ENCODE data around the gene NAA60. TPM values are rescaled to one million over a fixed set of nuclear protein-coding genes. Genes with fewer than 3 reads are reported as not detected.
"Not testable (repeated sequence)": the region's sequence is repeated elsewhere in the genome, so short reads cannot be mapped to it uniquely, and the experiment has no call there.

The NAA60 gene
- total and polyA plus RNA-seq, 3 donors from 2014 or later = 61.8 to 120 (median 99.2) TPM

DNA sequence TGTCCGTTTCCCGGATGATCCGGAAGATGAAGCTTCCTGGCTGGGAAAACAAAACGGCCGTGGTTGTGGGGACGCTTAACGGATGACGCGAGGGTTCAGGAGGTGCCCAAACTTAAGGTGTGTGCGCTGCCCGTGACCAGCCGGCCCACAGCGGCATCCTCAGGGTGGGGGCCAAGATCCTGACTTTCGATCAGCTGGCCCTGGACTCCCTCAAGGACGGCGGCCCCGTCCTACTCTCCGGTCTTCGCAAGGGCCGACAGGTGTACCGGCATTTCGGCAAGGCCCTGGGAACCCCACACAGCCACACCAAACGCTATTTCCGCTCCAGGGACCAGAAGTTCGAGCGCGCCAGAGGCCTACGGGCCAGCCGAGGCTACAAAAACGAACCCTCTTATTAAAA lies 52.9 kb downstream of the NAA60 start:
- 68 to 85% methylated on average over 30 of the region's 30 CpGs for WGBS, 2 donors
- H3K27ac ChIP-seq = peak overlapping the region in 1 of 2 donors; percentile 15
- H3K4me1 ChIP-seq = peaks cover under 1% of the 10 kb centered on the region
- H3K4me3 ChIP-seq = peak overlapping the region; percentile 29 to 42
- intact Hi-C loops (cut with DNase I; ENCODE audit: low total_unique reads) = no loop called here
- H3K36me3 ChIP-seq (ENCODE audit: low read depth, missing control alignments) = no peaks in the 10 kb centered on the region
- no peak for DNase-seq
- H3K27me3 ChIP-seq = no peaks in the 10 kb centered on the region
- H3K9me3 ChIP-seq = no peaks in the 10 kb centered on the region
- TF ChIP-seq, protein P1, sequence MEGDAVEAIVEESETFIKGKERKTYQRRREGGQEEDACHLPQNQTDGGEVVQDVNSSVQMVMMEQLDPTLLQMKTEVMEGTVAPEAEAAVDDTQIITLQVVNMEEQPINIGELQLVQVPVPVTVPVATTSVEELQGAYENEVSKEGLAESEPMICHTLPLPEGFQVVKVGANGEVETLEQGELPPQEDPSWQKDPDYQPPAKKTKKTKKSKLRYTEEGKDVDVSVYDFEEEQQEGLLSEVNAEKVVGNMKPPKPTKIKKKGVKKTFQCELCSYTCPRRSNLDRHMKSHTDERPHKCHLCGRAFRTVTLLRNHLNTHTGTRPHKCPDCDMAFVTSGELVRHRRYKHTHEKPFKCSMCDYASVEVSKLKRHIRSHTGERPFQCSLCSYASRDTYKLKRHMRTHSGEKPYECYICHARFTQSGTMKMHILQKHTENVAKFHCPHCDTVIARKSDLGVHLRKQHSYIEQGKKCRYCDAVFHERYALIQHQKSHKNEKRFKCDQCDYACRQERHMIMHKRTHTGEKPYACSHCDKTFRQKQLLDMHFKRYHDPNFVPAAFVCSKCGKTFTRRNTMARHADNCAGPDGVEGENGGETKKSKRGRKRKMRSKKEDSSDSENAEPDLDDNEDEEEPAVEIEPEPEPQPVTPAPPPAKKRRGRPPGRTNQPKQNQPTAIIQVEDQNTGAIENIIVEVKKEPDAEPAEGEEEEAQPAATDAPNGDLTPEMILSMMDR (IDR thresholded peaks at IDR 0.05) = no peak
- no peak for TF ChIP-seq POLR2A (IDR thresholded peaks at IDR 0.05)

GRCh38 chr16:3497771-3498170 lies 54.3 kb downstream of the NAA60 start:
- DNase-seq = no peak
- no peaks in the 10 kb centered on the region for H3K9me3 ChIP-seq

DNA sequence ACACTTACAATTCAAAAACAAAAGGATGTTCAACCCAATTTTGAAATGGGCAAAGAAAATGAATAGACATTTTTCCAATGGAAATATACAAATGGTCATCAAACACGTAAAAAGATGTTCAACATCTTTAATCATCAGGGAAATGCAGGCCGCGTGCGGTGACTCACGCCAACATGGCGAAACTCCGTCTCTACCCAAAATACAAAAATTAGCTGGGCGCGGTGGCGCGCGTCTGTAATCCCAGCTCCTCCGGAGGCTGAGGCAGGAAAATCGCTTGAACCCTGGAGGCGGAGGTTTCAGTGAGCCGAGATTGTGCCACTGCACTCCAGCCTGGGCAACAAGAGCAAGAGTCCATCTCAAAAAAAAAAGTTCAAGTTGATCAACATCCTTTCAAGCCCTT lies 55.5 kb downstream of the NAA60 start:
- no peak for DNase-seq
- H3K4me1 ChIP-seq = peaks cover 10% of the 10 kb centered on the region
- intact Hi-C loops (cut with DNase I; ENCODE audit: low total_unique reads) = no loop called here
- H3K36me3 ChIP-seq (ENCODE audit: low read depth, missing control alignments) = no peaks in the 10 kb centered on the region
- TF ChIP-seq POLR2A (IDR thresholded peaks at IDR 0.05) = no peak
- TF ChIP-seq, protein P1 (IDR thresholded peaks at IDR 0.05) = no peak
- no peak overlapping the region for H3K4me3 ChIP-seq
- H3K27ac ChIP-seq = no peak overlapping the region
- 67 to 71% methylated on average over 16 of the region's 16 CpGs for WGBS, 2 donors
- no peaks in the 10 kb centered on the region for H3K9me3 ChIP-seq
- H3K27me3 ChIP-seq = no peaks in the 10 kb centered on the region

More at GRCh38 chr16:3497771-3498170, 54.3 kb downstream of the NAA60 start:
- Histone ChIP-seq H3K27me3 (no peaks in the 10 kb centered on the region), H3K36me3 (ENCODE audit: low read depth, missing control alignments) (no peaks in the 10 kb centered on the region), H3K4me1 (peaks cover 10% of the 10 kb centered on the region), H3K27ac (no peak overlapping the region), H3K4me3 (no peak overlapping the region)
- intact Hi-C loops (cut with DNase I; ENCODE audit: low total_unique reads) = no loop called here
- TF ChIP-seq, protein P1 (IDR thresholded peaks at IDR 0.05) = no peak
- TF ChIP-seq POLR2A (IDR thresholded peaks at IDR 0.05) = no peak
- WGBS, 2 donors = 91 to 98% methylated on average over 4 of the region's 4 CpGs

DNA sequence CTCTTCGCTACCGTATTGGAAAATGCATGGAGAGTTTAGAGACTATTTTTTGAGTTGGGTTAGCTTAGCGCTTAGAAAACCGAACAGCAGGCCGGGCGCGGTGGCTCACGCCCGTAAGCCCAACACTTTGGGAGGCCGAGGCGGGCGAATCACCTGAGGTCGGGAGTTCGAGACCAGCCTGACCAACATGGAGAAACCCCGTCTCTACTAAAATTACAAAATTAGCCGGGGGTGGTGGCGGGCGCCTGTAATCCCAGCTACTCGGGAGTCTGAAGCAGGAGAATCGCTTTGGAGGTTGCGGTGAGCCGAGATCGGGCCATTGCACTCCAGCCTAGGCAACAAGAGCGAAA lies 57.9 kb downstream of the NAA60 start:
- H3K4me3 ChIP-seq = peak overlapping the region; percentile 81 to 87
- DNase-seq; H3K9me3 ChIP-seq; H3K27me3 ChIP-seq; H3K36me3 ChIP-seq (ENCODE audit: low read depth, missing control alignments); intact Hi-C loops (cut with DNase I; ENCODE audit: low total_unique reads): not testable (repeated sequence)
- H3K27ac ChIP-seq = peak overlapping the region; percentile 56 to 79
- peaks cover 10% of the 10 kb centered on the region for H3K4me1 ChIP-seq
- 9 to 11% methylated on average over 23 to 24 of the region's 24 CpGs for WGBS, 2 donors

DNA sequence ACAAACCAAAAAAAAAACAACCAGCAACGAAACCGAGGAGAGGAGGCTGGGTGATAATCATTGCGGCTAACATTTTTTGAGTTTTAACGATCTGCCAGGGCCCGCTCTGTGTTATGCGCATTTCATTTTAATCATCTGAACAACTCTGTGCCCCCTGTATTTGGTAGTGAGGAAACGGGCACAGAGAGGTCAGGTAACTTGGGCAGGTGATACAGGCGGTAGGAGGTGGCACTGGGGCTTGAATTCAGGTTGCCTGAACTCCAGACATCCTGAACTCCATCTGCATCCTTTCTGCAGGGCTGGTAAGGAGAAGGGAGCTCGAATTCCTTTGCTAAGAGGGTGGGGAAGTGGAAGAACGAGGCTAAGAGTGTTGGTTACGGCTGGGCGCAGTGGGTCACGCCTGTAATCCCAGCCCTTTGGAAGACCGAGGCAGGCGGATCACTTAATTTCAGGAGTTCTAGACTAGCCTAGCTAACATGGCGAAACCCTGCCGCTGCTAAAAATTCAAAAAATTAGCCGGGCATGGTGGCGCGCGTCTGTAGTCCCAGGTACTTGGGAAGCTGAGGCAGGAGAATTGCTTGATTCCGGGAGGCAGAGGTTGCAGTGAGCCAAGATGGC lies 58.4 kb downstream of the NAA60 start:
- TF ChIP-seq, protein P1 (IDR thresholded peaks at IDR 0.05) = no peak
- no peak for TF ChIP-seq POLR2A (IDR thresholded peaks at IDR 0.05)
- peaks cover 10% of the 10 kb centered on the region for H3K4me1 ChIP-seq
- intact Hi-C loops (cut with DNase I; ENCODE audit: low total_unique reads) = no loop called here
- peak overlapping the region in 1 of 2 donors; percentile 79 for H3K27ac ChIP-seq
- H3K4me3 ChIP-seq = peak overlapping the region; percentile 81 to 87
- H3K27me3 ChIP-seq = no peaks in the 10 kb centered on the region
- no peaks in the 10 kb centered on the region for H3K9me3 ChIP-seq
- no peaks in the 10 kb centered on the region for H3K36me3 ChIP-seq (ENCODE audit: low read depth, missing control alignments)
- DNase-seq = no peak
- 59 to 61% methylated on average over 22 of the region's 22 CpGs for WGBS, 2 donors
